NCI-H2081 treated with DMSO at 0.1 percent for 48 hours (cell line): Measurements from ENCODE around the gene TOMM40.
"Not testable (repeated sequence)": the region's sequence is repeated elsewhere in the genome, so short reads cannot be mapped to it uniquely, and the experiment has no call there.

ENCODE experiments used
- DNase-seq: peaks from one replicate; lab custom pipeline; 2025; lab: John Stamatoyannopoulos, UW

TOMM40 gene

GRCh38 chr19:44897835-44898234 lies 6.8 kb downstream of the TOMM40 start:
- no peak for DNase-seq

GRCh38 chr19:44900328-44901244 lies 9.5 kb downstream of the TOMM40 start:
- no peak for DNase-seq

DNA sequence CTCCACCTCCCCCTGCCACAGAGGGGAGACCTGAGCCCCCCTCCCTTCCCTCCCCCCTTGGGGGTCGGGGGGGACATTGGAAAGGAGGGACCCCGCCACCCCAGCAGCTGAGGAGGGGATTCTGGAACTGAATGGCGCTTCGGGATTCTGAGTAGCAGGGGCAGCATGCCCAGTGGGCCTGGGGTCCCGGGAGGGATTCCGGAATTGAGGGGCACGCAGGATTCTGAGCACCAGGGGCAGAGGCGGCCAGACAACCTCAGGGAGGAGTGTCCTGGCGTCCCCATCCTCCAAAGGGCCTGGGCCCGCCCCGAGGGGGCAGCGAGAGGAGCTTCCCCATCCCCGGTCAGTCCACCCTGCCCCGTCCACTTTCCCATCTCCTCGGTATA lies 12.2 kb downstream of the TOMM40 start:
- no peak for DNase-seq

GRCh38 chr19:44903602-44904425 lies 12.8 kb downstream of the TOMM40 start:
- no peak for DNase-seq

GRCh38 chr19:44904426-44904994 lies 13.5 kb downstream of the TOMM40 start:
- no peak for DNase-seq

DNA sequence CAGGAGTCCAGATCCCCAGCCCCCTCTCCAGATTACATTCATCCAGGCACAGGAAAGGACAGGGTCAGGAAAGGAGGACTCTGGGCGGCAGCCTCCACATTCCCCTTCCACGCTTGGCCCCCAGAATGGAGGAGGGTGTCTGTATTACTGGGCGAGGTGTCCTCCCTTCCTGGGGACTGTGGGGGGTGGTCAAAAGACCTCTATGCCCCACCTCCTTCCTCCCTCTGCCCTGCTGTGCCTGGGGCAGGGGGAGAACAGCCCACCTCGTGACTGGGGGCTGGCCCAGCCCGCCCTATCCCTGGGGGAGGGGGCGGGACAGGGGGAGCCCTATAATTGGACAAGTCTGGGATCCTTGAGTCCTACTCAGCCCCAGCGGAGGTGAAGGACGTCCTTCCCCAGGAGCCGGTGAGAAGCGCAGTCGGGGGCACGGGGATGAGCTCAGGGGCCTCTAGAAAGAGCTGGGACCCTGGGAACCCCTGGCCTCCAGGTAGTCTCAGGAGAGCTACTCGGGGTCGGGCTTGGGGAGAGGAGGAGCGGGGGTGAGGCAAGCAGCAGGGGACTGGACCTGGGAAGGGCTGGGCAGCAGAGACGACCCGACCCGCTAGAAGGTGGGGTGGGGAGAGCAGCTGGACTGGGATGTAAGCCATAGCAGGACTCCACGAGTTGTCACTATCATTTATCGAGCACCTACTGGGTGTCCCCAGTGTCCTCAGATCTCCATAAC lies 14.5 kb downstream of the TOMM40 start, which contains the start of gene APOE:
TSS of gene APOE (plus strand) at position 360 of the 724 bp plus-strand sequence. CDS start 829 bp downstream, outside the sequence.
- no peak for DNase-seq

- DNase-seq: no peak
Measured at GRCh38 chr19:44907613-44908012, 16.6 kb downstream of the TOMM40 start.

- DNase-seq: no peak
Measured at GRCh38 chr19:44908074-44908835, 17.2 kb downstream of the TOMM40 start.

DNA sequence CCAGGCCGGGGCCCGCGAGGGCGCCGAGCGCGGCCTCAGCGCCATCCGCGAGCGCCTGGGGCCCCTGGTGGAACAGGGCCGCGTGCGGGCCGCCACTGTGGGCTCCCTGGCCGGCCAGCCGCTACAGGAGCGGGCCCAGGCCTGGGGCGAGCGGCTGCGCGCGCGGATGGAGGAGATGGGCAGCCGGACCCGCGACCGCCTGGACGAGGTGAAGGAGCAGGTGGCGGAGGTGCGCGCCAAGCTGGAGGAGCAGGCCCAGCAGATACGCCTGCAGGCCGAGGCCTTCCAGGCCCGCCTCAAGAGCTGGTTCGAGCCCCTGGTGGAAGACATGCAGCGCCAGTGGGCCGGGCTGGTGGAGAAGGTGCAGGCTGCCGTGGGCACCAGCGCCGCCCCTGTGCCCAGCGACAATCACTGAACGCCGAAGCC lies 17.8 kb downstream of the TOMM40 start:
- DNase-seq: no peak

DNA sequence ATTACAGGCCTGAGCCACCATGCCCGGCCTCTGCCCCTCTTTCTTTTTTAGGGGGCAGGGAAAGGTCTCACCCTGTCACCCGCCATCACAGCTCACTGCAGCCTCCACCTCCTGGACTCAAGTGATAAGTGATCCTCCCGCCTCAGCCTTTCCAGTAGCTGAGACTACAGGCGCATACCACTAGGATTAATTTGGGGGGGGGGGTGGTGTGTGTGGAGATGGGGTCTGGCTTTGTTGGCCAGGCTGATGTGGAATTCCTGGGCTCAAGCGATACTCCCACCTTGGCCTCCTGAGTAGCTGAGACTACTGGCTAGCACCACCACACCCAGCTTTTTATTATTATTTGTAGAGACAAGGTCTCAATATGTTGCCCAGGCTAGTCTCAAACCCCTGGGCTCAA lies 18.7 kb downstream of the TOMM40 start:
- DNase-seq: no peak

GRCh38 chr19:44911896-44912295 lies 20.8 kb downstream of the TOMM40 start:
- not testable (repeated sequence) for DNase-seq

DNA sequence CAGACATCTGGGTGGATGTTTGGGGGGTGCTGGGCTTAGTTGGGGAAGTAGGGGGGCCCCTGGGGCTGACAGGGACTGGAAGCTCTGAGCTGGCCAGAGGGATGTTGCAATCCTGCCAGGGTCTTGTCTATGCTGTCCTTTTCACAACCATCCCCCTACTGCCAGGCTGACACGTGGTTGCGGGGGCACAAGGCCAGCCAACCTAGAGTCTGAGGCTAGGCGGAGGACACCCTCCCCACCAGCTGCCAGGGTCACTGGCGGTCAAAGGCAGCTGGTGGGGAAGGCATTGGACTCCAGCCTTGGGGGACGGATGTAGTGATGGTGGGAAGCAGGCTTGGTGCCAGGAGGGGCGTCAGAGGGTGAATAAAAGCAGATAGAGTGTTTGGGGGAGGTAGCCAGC lies 21.8 kb downstream of the TOMM40 start:
- DNase-seq: no peak

DNA sequence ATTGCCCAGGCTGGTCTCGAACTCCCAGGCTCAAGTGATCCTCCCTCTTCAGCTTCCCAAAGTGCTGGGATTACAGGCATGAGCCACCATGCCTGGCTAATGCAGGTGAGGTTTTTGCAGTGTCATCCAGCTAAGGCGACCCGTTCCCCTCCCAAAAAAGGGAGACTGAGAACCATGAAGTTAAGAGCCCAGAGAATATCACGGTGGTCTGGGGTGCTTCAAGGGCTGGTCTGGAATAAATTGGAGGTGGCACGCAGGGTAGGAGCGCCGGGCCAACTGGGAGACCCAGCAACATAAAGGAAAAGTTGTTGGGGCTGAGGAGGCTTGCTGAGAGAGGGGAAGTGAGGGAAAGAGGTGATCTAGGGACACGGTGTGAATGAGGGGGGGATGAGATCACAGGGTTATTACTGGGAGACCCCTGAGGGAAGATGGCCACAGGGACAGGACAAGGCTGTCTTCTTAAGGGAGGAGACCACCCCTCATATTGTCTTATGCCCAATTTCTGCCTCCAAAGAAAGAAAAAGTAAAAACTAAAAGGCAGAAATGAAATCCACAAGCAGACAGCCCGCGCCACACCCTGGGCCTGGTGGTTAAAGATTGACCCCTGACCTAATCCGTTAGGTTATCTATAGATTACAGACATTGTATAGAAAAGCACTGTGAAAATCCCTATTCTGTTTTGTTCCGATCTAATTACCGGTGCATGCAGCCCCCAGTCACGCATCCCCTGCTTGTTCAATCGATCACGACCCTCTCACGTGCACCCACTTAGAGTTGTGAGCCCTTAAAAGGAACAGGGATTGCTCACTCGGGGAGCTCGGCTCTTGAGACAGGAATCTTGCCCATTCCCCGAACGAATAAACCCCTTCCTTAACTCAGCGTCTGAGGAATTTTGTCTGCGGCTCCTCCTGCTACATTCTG lies 22.7 kb downstream of the TOMM40 start:
- not testable (repeated sequence) for DNase-seq

- DNase-seq: peak; percentile 83
Measured at GRCh38 chr19:44914433-44915206, 23.6 kb downstream of the TOMM40 start, which contains the start of gene APOC1. Gene APOC1 (plus strand): TSS chr19:44914608. CDS start chr19:44914892, 284 bp downstream.

GRCh38 chr19:44924243-44924725 lies 33.2 kb downstream of the TOMM40 start:
- DNase-seq: no peak

DNA sequence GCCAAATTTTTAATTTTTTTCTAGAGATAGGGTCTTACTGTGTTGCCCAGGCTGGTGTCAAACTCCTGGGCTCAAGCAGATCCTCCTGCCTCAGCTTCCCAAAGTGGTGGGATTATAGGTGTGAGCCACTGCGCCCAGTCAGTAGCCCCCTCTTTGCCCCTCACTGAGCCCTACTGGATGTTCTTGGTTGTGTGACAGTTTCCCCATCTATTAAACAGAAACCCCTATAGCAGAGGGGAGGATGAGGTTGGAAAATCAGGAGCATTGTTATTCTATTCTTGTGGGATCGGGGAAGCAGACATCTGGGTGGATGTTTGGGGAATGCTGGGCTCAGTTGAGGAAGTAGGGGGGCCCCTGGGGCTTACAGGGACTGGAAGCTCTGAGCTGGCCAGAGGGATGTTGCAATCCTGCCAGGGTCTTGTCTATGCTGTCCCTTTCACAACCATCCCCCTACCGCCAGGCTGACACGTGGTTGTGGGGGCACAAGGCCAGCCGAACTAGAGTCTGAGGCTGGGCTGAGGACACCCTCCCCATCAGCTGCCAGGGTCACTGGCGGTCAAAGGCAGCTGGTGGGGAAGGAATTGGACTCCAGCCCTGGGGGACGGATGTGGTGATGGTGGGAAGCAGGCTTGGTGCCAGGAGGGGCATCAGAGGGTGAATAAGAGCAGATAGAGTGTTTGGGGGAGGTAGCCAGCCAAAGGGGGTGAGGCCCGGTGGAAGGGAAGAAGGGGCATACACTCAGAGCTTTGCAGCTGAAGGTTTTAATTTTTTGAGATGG lies 34.2 kb downstream of the TOMM40 start:
- no peak for DNase-seq

- DNase-seq: not testable (repeated sequence)
Measured at GRCh38 chr19:44926245-44927077, 35.4 kb downstream of the TOMM40 start.
